ENCODE data around the gene RAB15. TPM values are rescaled to one million over a fixed set of nuclear protein-coding genes. Genes with fewer than 3 reads are reported as not detected.

RAB15 gene
- total RNA-seq, 2 experiments from 2014 or later, result 2.4 TPM

DNA sequence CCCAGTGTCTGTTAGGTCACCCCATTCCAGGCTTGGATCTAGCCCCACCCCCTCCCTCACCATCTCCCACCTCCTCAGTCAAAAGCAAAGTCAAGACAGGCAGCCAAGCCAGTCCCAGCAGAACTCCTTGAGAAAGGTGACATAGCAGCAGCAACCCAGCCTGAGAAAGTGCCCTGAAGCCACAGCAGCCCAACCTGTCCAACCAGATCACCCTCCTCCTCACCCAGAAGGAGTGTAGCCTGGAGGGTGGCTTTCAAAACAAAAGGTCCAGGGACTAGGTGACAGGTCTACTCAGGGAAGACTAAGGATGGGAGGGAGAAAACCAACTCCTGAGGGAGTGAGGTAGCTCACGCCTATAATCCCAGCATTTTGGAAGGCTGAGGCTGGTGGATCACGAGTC lies 5.2 kb downstream of the RAB15 start:
- Mint-ChIP-seq H3K27ac (no peak overlapping the region), H3K4me3 (no peak overlapping the region)
- intact Hi-C loops (cut with micrococcal nuclease), result no loop called here

DNA sequence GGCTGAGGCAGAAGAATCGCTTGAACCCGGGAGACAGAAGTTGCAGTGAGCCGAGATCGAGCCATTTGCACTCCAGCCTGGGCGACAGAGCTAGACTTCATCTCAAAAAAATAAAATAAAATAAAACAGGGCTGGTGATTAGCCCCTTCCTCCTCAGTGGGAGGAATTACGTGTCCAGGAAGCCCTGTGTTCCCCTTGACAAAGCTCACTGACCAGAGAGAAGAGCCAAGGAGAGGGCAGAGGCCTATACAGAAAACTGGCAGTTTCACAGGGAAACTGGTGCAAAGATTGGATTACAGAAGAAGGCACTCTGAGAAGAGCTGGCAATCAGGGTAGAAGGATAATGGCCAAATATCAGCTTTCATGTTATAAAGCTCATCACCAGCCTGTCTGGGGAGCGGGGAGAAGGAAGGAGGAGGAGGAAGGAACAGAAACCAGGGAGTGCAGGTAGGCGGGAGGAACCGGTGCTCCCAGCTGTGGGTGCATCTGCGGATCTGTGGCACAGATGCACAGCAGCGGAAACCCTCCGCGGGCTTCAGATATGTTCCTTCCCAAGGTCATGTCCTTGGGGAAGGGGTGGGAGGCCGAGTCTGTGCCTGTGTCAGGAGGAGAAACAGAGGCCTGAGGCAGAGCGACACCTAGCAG lies 6.7 kb downstream of the RAB15 start:
- Mint-ChIP-seq H3K9me3 (no peaks in the 10 kb centered on the region), H3K27ac (no peak overlapping the region), H3K4me3 (no peak overlapping the region), H3K36me3 (ENCODE audit: low read depth) (peaks cover 2% of the 10 kb centered on the region), H3K4me1 (ENCODE audit: low read depth) (peaks cover 3% of the 10 kb centered on the region), H3K27me3 (ENCODE audit: low read depth) (no peaks in the 10 kb centered on the region)
- CTCF ChIA-PET, result interaction anchor here (1.6 kb wide), 2 partner anchors 22 to 74 kb away, joined by 5 to 6 read pairs; partner anchors contain the start of gene FNTB
- no peak for DNase-seq
- intact Hi-C loops (cut with micrococcal nuclease), result no loop called here

More for the DNA sequence above, 5.2 kb downstream of the RAB15 start:
- Mint-ChIP-seq H3K36me3 (ENCODE audit: low read depth) (peaks cover 2% of the 10 kb centered on the region), H3K9me3 (no peaks in the 10 kb centered on the region), H3K4me1 (ENCODE audit: low read depth) (peaks cover 7% of the 10 kb centered on the region), H3K27me3 (ENCODE audit: low read depth) (no peaks in the 10 kb centered on the region)
- CTCF ChIA-PET, result interaction anchor here (1.4 kb wide), 1 partner anchor 144 kb away, joined by 3 read pairs; no protein-coding TSS in a partner anchor
- no peak for DNase-seq

DNA sequence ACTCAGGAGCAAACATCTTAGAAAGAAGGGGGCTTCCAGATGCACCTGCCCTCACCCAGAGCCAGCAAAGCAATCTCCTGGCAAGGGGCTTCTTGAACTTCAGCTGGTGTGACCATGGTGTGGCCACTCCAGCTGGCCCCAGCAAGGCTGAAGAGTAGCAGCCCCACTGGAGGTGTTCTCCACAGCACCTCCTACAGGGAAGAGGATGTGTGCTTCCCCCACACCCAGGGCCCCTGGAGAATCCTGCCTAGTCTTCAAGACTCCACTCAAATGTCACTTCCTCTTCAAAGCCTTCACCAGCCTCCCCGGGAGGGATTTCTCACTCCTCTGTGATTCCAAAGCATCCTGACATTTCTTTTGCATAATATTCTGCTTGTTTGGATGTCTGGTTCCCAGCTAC lies 8.5 kb downstream of the RAB15 start:
- DNase-seq, result no peak
- Mint-ChIP-seq H3K27ac (no peak overlapping the region), H3K4me3 (no peak overlapping the region), H3K36me3 (ENCODE audit: low read depth) (peaks cover 2% of the 10 kb centered on the region), H3K27me3 (ENCODE audit: low read depth) (no peaks in the 10 kb centered on the region), H3K4me1 (ENCODE audit: low read depth) (no peaks in the 10 kb centered on the region), H3K9me3 (no peaks in the 10 kb centered on the region)
- intact Hi-C loops (cut with micrococcal nuclease), result no loop called here
- CTCF ChIA-PET, result no interaction called here

DNA sequence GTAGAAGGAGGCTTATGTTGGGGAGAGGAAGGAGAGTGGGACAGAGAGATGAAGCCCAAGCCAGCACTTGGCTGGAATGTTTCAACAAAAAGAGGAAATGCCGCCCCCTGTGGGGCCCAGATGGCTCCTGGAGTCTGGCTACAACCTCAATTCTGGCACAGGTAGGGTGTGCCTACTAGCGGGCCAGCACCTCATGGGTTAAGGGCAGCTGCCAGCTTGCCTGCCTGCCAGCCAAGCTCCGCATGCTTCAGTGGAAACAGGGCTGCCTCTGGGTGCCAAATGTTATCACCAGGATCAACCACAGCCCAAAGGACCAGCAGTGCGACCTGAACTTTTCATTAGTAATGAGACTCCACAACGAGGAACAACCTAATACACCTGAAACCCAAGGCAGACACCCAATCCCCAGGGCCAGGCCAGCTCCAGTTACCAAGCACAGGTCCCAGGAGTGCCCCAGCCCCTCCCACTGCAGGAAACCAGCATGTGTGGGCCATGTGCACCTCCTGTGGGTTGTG lies 11.3 kb downstream of the RAB15 start:
- Mint-ChIP-seq H3K4me1 (ENCODE audit: low read depth) (no peaks in the 10 kb centered on the region), H3K27ac (no peak overlapping the region), H3K36me3 (ENCODE audit: low read depth) (peaks cover 2% of the 10 kb centered on the region), H3K27me3 (ENCODE audit: low read depth) (no peaks in the 10 kb centered on the region), H3K4me3 (no peak overlapping the region), H3K9me3 (no peaks in the 10 kb centered on the region)
- CTCF ChIA-PET, result interaction anchor here (1.5 to 2.2 kb wide), 2 partner anchors 8 to 10 kb away, joined by 3 to 9 read pairs; no protein-coding TSS in a partner anchor
- no peak for DNase-seq
- intact Hi-C loops (cut with micrococcal nuclease), result no loop called here

DNA sequence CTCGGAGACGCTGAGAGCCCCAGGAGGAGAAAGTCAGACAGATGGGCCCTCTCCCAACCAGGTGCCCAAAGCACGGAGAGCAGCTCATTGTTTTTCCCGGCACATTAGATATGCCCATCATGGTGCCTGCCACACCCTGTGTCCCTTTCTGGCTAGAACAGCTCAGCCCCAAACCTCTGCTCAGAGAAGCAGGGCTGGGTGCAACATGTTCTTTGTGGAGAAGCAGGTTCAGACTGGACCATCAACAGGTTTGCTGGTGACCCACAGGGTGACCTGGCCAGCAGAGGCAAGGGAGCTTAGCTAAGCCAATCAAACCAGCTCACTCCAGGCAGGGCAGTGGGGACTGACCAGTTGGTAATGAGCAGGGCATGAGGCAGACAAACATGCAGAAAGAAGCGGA lies 13.4 kb downstream of the RAB15 start:
- H3K9me3 Mint-ChIP-seq, result no peaks in the 10 kb centered on the region
- H3K27ac Mint-ChIP-seq, result no peak overlapping the region
- H3K36me3 Mint-ChIP-seq (ENCODE audit: low read depth), result peaks cover 2% of the 10 kb centered on the region
- DNase-seq, result no peak
- H3K27me3 Mint-ChIP-seq (ENCODE audit: low read depth), result no peaks in the 10 kb centered on the region
- H3K4me3 Mint-ChIP-seq, result no peak overlapping the region
- intact Hi-C loops (cut with micrococcal nuclease), result no loop called here
- no peaks in the 10 kb centered on the region for H3K4me1 Mint-ChIP-seq (ENCODE audit: low read depth)
- CTCF ChIA-PET, result interaction anchor here (1.0 kb wide), 1 partner anchor 12 kb away, joined by 3 read pairs; no protein-coding TSS in a partner anchor

DNA sequence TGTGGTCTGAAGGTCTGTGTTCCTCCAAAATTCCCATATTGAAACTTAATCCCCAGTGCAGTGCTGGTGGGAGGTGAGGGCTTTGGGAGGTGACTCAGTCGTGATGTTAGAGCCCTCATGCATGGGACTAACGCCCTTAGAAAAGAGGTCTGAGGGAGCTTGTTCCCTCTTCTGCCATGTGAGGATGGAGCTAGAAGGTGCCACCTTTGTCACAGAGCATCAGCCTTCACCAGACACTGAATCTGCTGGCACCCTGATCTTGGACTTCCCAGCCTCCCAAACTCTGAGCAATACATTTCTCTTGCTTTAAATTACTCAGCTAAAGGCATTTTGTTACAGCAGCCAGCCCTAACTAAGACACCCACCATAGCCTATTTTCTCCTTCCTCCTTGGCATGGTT lies 13.9 kb downstream of the RAB15 start:
- H3K27ac Mint-ChIP-seq, result no peak overlapping the region
- H3K4me3 Mint-ChIP-seq, result no peak overlapping the region
- CTCF ChIA-PET, result interaction anchor here (1.0 kb wide), 1 partner anchor 12 kb away, joined by 3 read pairs; no protein-coding TSS in a partner anchor
- no peaks in the 10 kb centered on the region for H3K9me3 Mint-ChIP-seq
- peaks cover 3% of the 10 kb centered on the region for H3K36me3 Mint-ChIP-seq (ENCODE audit: low read depth)
- H3K4me1 Mint-ChIP-seq (ENCODE audit: low read depth), result no peaks in the 10 kb centered on the region
- H3K27me3 Mint-ChIP-seq (ENCODE audit: low read depth), result no peaks in the 10 kb centered on the region
- intact Hi-C loops (cut with micrococcal nuclease), result no loop called here
- DNase-seq, result no peak

DNA sequence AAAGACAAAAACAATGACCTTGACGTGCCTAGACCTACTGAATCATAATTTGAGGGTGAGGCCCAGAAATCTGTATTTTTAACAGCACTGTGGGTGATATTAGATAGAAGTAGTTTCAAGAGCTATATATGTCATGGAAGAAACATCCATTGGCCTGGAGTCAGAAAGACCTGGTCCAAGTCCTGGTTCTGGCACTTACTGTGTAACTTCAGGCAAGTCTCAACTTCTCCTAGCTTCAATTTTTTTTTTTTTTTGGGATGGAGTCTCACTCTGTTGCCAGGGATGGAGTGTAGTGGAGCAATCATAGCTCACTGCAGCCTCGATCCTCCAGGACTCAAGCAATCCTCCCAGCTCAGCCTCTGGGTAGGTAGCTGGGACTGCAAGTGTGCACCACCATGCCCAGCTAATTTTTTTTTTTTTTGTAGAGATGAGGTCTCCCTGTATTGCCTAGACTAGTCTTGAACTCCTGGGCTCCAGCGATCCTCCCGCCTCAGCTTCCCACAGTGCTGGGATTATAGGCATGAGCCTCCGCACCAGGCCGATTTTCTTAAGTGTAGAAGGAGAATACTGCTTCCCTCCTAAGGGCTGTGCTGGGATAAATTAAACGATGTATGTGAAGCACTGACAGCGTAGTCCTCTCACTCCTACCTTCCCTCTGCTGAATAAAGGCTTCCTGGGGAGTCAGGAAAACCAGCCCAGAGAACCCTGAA lies 15.3 kb downstream of the RAB15 start:
- no peak for DNase-seq
- Mint-ChIP-seq H3K4me3 (no peak overlapping the region), H3K36me3 (ENCODE audit: low read depth) (peaks cover 1% of the 10 kb centered on the region), H3K9me3 (no peaks in the 10 kb centered on the region), H3K27me3 (ENCODE audit: low read depth) (no peaks in the 10 kb centered on the region), H3K4me1 (ENCODE audit: low read depth) (peaks cover 4% of the 10 kb centered on the region), H3K27ac (no peak overlapping the region)
- intact Hi-C loops (cut with micrococcal nuclease), result no loop called here
- CTCF ChIA-PET, result interaction anchor here (0.6 to 1.2 kb wide), 4 partner anchors 8 to 143 kb away, joined by 3 to 6 read pairs (median 4); no protein-coding TSS in a partner anchor

DNA sequence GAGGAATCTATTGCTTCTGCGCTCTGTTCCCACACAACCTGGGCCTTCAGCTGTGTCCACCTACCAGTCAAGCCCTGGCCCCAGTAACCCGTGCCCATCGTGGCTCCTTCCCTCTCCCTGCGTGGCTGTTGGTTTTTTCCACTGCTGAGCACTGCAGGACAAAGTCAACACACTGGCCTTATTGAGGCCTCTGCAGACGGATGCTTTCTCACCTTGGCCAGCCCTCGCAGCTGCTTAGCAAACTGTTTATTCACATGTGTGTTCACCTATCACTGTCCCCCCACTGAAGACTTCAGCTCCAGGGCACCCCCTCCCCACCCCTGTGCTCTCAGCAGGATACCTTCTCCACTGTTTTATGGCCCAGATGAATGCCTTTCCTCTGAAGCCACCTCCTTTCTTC lies 16.8 kb downstream of the RAB15 start:
- no peak overlapping the region for H3K27ac Mint-ChIP-seq
- H3K9me3 Mint-ChIP-seq, result no peaks in the 10 kb centered on the region
- DNase-seq, result no peak
- no peaks in the 10 kb centered on the region for H3K27me3 Mint-ChIP-seq (ENCODE audit: low read depth)
- H3K36me3 Mint-ChIP-seq (ENCODE audit: low read depth), result peaks cover 4% of the 10 kb centered on the region
- intact Hi-C loops (cut with micrococcal nuclease), result no loop called here
- H3K4me3 Mint-ChIP-seq, result no peak overlapping the region
- H3K4me1 Mint-ChIP-seq (ENCODE audit: low read depth), result peaks cover 4% of the 10 kb centered on the region
- CTCF ChIA-PET, result interaction anchor here (0.8 kb wide), 1 partner anchor 44 kb away, joined by 3 read pairs; no protein-coding TSS in a partner anchor

DNA sequence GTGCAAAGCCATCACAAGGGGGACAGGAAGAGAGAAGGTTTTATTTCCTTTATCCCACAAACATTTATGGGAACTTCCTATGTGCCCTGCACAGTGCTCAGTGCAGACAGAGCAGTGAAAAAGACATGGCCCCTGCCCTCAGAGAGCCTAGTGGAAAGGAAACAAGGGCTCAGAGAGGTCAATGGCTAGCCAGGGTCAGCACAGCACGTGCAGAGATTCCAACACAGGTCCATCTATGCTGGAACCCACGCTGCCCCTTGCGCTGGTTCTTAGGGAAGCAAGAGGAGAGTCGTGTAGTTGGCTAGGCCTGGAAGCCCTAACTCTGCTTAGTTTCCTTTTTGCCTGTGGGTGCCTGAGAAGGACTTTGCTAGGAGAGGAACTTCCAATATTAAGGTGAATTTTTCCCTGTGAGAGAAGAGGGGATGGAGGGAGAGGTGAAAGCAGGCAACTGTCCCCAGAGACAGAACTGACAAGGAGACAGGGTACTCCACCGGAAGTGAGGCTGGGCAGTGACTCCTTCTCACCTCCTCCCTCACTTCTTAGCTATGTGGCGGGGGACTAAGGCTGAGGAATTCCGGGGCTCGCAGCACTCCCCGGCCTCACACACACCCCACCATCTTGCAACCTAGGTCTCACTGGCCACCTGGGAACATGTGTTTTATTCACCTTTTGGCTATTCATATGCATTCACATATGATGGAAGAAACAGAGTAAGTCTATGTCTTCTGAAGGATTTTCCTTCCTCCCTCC lies 17.5 kb downstream of the RAB15 start:
- no peaks in the 10 kb centered on the region for H3K27me3 Mint-ChIP-seq (ENCODE audit: low read depth)
- no peak overlapping the region for H3K27ac Mint-ChIP-seq
- DNase-seq, result no peak
- peaks cover 4% of the 10 kb centered on the region for H3K4me1 Mint-ChIP-seq (ENCODE audit: low read depth)
- no peak overlapping the region for H3K4me3 Mint-ChIP-seq
- intact Hi-C loops (cut with micrococcal nuclease), result no loop called here
- H3K9me3 Mint-ChIP-seq, result no peaks in the 10 kb centered on the region
- CTCF ChIA-PET, result interaction anchor here (0.8 kb wide), 1 partner anchor 44 kb away, joined by 3 read pairs; no protein-coding TSS in a partner anchor
- H3K36me3 Mint-ChIP-seq (ENCODE audit: low read depth), result peaks cover 4% of the 10 kb centered on the region

DNA sequence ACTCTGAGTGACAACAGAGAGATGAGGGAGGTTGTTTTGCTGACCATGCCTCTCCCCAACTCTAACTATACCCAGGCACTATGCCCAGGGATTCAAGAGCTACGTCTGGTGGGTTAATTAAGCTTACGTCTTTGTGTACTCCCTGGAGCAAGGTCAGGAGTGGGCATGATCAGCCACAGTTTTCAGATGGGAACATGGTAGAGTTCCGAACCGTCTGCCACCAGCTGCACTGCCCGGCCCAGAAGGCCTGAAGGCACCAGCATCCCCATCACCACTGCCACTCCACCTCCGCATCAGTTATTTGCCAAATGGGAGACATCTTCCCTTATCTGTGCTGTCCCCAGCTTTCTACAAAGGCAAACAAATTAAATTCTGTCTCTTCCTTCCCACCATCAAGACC lies 18.5 kb downstream of the RAB15 start:
- CTCF ChIA-PET, result no interaction called here
- intact Hi-C loops (cut with micrococcal nuclease), result no loop called here
- Mint-ChIP-seq H3K27ac (no peak overlapping the region), H3K4me3 (no peak overlapping the region), H3K9me3 (no peaks in the 10 kb centered on the region), H3K4me1 (ENCODE audit: low read depth) (peaks cover 4% of the 10 kb centered on the region), H3K36me3 (ENCODE audit: low read depth) (peaks cover 4% of the 10 kb centered on the region), H3K27me3 (ENCODE audit: low read depth) (no peaks in the 10 kb centered on the region)
- DNase-seq, result no peak

DNA sequence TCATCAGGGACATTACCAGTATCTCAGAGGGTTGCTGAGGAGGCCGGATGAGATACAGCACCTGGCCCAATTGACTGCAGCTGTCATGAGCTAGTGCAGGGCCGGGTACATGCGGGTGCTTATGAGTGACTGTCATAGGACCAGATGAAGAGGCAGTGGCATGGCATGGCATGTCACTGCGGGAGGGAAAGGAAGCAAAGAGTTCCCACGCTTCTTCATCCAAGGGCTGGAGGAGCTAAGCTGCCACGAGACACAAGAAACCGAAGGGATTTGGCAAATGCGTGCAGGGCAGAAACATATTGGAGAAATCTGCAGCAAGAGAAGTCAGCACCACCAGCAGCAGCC lies 18.9 kb downstream of the RAB15 start:
- Mint-ChIP-seq H3K4me3 (no peak overlapping the region), H3K4me1 (ENCODE audit: low read depth) (peaks cover 4% of the 10 kb centered on the region), H3K27me3 (ENCODE audit: low read depth) (no peaks in the 10 kb centered on the region), H3K9me3 (no peaks in the 10 kb centered on the region), H3K27ac (no peak overlapping the region), H3K36me3 (ENCODE audit: low read depth) (peaks cover 4% of the 10 kb centered on the region)
- DNase-seq, result no peak
- CTCF ChIA-PET, result interaction anchor here (1.1 kb wide), 1 partner anchor 8 kb away, joined by 3 read pairs; no protein-coding TSS in a partner anchor
- intact Hi-C loops (cut with micrococcal nuclease), result no loop called here

DNA sequence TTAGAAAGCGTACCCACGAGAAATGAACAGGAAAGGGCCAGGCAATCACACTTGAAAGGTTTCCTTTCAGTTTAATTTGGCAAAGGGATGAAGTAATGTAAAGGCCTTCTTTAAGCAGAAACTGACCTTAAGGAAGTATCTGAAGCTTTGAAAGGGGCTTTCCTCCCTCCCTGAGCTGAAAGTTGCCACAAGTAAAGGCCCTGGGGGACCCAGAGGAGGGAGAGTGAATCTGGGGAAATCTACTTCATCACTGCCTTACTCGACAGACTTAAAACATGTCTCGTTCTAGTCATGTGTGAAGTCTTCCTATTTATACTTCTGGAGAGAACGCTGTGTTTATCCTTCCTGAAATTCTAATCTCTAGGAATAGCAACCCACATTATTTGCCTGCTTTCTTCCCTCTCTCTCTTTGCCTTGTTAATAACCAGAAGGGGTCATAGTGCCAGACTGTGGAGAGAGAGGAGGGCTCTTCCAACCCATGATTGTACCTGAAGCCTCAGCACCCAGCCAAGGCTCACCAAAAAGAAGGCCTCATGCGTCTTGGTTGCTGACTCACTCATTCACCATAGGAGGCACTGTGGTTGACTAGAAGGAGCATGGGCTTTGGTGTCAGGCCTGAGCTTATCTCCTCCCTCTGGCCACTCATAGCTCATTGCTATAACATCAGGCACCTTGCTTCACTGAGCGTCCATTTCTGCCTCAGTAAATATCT lies 19.4 kb downstream of the RAB15 start:
- H3K27ac Mint-ChIP-seq, result no peak overlapping the region
- H3K9me3 Mint-ChIP-seq, result no peaks in the 10 kb centered on the region
- H3K27me3 Mint-ChIP-seq (ENCODE audit: low read depth), result no peaks in the 10 kb centered on the region
- no peak for DNase-seq
- no peak overlapping the region for H3K4me3 Mint-ChIP-seq
- peaks cover 4% of the 10 kb centered on the region for H3K36me3 Mint-ChIP-seq (ENCODE audit: low read depth)
- H3K4me1 Mint-ChIP-seq (ENCODE audit: low read depth), result peaks cover 4% of the 10 kb centered on the region
- CTCF ChIA-PET, result interaction anchor here (1.1 kb wide), 1 partner anchor 9 kb away, joined by 3 read pairs; no protein-coding TSS in a partner anchor
- intact Hi-C loops (cut with micrococcal nuclease), result no loop called here
